Loucy (cell line): ENCODE measurements around the gene TKT.

Experiments
- H2AFZ ChIP-seq: fragments of 200-600 bp; sonication (generic); 2 replicates; pipeline ENCODE4 v1.6.0; 2016; ENCODE audit warnings: antibody characterized with exemption, mild to moderate bottlenecking, low read length, moderate library complexity
- H3F3A ChIP-seq: fragments of 200-600 bp; 2 replicates; pipeline ENCODE4 v1.6.0; 2016; ENCODE audit warnings: antibody characterized with exemption, low read depth, mild to moderate bottlenecking
- H3K27me3 ChIP-seq: fragments of 200-600 bp; sonication (generic); 2 replicates; pipeline ENCODE4 v1.6.1; 2014; ENCODE audit warnings: low read length, mild to moderate bottlenecking; ENCODE audit not compliant: insufficient read depth, poor library complexity, severe bottlenecking
- H3K36me3 ChIP-seq: fragments of 200-600 bp; sonication (generic); 2 replicates; pipeline ENCODE4 v1.6.1; 2016; ENCODE audit warnings: low read length; ENCODE audit not compliant: insufficient read depth
- H3K4me1 ChIP-seq: fragments of 200-600 bp; sonication (generic); 2 replicates; pipeline ENCODE4 v1.5.1; 2014; ENCODE audit warnings: low read length, mild to moderate bottlenecking; ENCODE audit not compliant: insufficient read depth, poor library complexity, severe bottlenecking
- H3K4me2 ChIP-seq: fragments of 200-600 bp; sonication (generic); 2 replicates; pipeline ENCODE4 v1.6.0; 2014; ENCODE audit warnings: antibody characterized with exemption, low read length, low read depth, mild to moderate bottlenecking; ENCODE audit not compliant: poor library complexity, severe bottlenecking
- H3K4me3 ChIP-seq: fragments of 200-600 bp; sonication (generic); 2 replicates; pipeline ENCODE4 v1.5.1; 2014; ENCODE audit warnings: low read length, mild to moderate bottlenecking, mixed read lengths; ENCODE audit not compliant: poor library complexity, severe bottlenecking
- H3K79me2 ChIP-seq: fragments of 200-600 bp; sonication (generic); 2 replicates; pipeline ENCODE4 v1.6.1; 2014; ENCODE audit warnings: low read length; ENCODE audit not compliant: insufficient read depth
- H3K9ac ChIP-seq: fragments of 200-600 bp; sonication (generic); 2 replicates; pipeline ENCODE4 v1.6.0; 2014; ENCODE audit warnings: mild to moderate bottlenecking, low read depth, low read length, moderate library complexity; ENCODE audit not compliant: poor library complexity, severe bottlenecking
- H3K9me2 ChIP-seq: fragments of 200-600 bp; sonication (generic); replicated peaks from 2 replicates; pipeline ENCODE4 v1.6.1; 2016; ENCODE audit warnings: low read depth, low read length, mixed read lengths
- H3K9me3 ChIP-seq: fragments of 200-600 bp; sonication (generic); 2 replicates; pipeline ENCODE4 v1.6.1; 2014; ENCODE audit warnings: mild to moderate bottlenecking, antibody characterized with exemption, low read length, low read depth; ENCODE audit not compliant: insufficient read depth
- H4K20me1 ChIP-seq: fragments of 200-600 bp; sonication (generic); 2 replicates; pipeline ENCODE4 v1.6.0; 2014; ENCODE audit warnings: antibody characterized with exemption, low read length, mild to moderate bottlenecking; ENCODE audit not compliant: insufficient read depth, poor library complexity, severe bottlenecking
- CTCF ChIP-seq: fragments of 200-600 bp; sonication (generic); conservative IDR thresholded peaks from 2 replicates; pipeline ENCODE4 v1.5.1; 2014; ENCODE audit warnings: mild to moderate bottlenecking, antibody characterized with exemption, low read length
- EZH2phosphoT487 ChIP-seq: fragments of 200-600 bp; IDR thresholded peaks from 2 replicates; pipeline ENCODE4 v1.6.1; 2018; ENCODE audit warnings: antibody characterized with exemption, mild to moderate bottlenecking, moderate library complexity, borderline replicate concordance

The TKT gene

GRCh38 chr3:53180305-53181023 lies 75.4 kb downstream of the TKT start:
- no peaks in the 10 kb centered on the region for H3K27me3 ChIP-seq
- H3K4me2 ChIP-seq: no peak overlapping the region
- no peaks in the 10 kb centered on the region for H3K9me2 ChIP-seq
- H3K79me2 ChIP-seq: no peaks in the 10 kb centered on the region
- H3K9me3 ChIP-seq: no peaks in the 10 kb centered on the region
- H2AFZ ChIP-seq: no peak overlapping the region
- no peak overlapping the region for H3K4me3 ChIP-seq
- peaks cover 11% of the 10 kb centered on the region; the same call in 1 of the 2 replicates for H3K36me3 ChIP-seq
- no peak overlapping the region for H3K9ac ChIP-seq
- TF ChIP-seq EZH2phosphoT487 (no peak), CTCF (no peak)
- H3K4me1 ChIP-seq: no peaks in the 10 kb centered on the region
- H3F3A ChIP-seq: no peaks in the 10 kb centered on the region
- H4K20me1 ChIP-seq: no peaks in the 10 kb centered on the region

GRCh38 chr3:53179580-53179979 lies 76.2 kb downstream of the TKT start:
- H3K79me2 ChIP-seq: no peaks in the 10 kb centered on the region
- TF ChIP-seq EZH2phosphoT487 (no peak), CTCF (no peak)
- peaks cover 11% of the 10 kb centered on the region; the same call in 1 of the 2 replicates for H3K36me3 ChIP-seq
- H3K9me2 ChIP-seq: no peaks in the 10 kb centered on the region
- no peaks in the 10 kb centered on the region for H3F3A ChIP-seq
- no peaks in the 10 kb centered on the region for H3K9me3 ChIP-seq
- H3K4me2 ChIP-seq: no peak overlapping the region
- no peak overlapping the region for H3K9ac ChIP-seq
- H3K4me1 ChIP-seq: no peaks in the 10 kb centered on the region
- no peaks in the 10 kb centered on the region for H3K27me3 ChIP-seq
- H3K4me3 ChIP-seq: no peak overlapping the region
- no peaks in the 10 kb centered on the region for H4K20me1 ChIP-seq
- H2AFZ ChIP-seq: no peak overlapping the region

GRCh38 chr3:53178246-53178645 lies 77.6 kb downstream of the TKT start:
- H3F3A ChIP-seq: no peaks in the 10 kb centered on the region
- H3K79me2 ChIP-seq: no peaks in the 10 kb centered on the region
- no peak overlapping the region for H3K4me3 ChIP-seq
- no peak overlapping the region for H2AFZ ChIP-seq
- no peaks in the 10 kb centered on the region for H3K9me3 ChIP-seq
- no peaks in the 10 kb centered on the region for H3K27me3 ChIP-seq
- H3K4me1 ChIP-seq: no peaks in the 10 kb centered on the region
- H3K9ac ChIP-seq: no peak overlapping the region
- no peak overlapping the region for H3K4me2 ChIP-seq
- no peaks in the 10 kb centered on the region for H3K9me2 ChIP-seq
- H4K20me1 ChIP-seq: no peaks in the 10 kb centered on the region
- H3K36me3 ChIP-seq: peaks cover 7% of the 10 kb centered on the region; the same call in 1 of the 2 replicates
- TF ChIP-seq CTCF (no peak), EZH2phosphoT487 (no peak)
